ENCODE data around the gene NR4A1. TPM values are rescaled to one million over a fixed set of nuclear protein-coding genes. Genes with fewer than 3 reads are reported as not detected.

The NR4A1 gene
- total RNA-seq, 1 experiment from 2014 or later = 5.6 TPM

DNA sequence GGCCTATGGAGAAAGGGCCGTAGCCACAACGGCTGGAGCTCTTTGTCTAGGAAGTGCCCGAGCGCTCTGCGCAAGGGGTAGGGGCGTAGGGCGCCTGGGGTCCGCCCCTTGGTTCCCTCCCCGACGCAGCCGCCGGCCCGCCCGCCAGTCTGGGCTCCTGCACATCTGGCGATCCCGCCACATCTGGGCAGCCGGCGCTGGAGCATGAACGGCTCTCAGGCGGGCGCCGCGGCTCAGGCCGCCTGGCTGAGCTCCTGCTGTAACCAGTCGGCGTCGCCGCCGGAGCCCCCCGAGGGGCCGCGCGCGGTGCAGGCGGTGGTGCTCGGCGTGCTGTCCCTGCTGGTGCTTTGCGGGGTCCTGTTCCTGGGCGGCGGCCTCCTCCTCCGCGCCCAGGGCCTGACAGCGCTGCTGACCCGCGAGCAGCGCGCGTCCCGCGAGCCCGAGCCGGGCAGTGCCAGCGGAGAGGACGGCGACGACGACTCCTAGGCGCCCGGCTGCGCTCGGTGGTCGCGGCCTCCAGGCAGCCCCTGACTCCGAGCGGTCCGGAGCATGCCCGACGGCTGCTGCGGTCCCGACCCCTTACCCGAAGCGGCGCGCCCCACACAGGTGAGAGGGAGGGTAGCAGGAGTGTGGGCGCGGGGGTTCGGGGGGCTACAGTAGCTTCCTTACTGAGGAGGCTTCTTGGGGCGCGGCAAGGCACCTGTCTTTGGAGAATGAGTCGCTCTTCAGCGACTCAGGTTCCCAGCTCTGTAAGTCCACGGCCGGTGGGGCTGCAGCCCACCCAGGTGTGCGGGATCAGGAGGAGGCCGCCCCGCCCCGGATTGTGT, 28.5 kb downstream of the NR4A1 start, which contains the start of gene SMIM41:
Gene SMIM41, plus strand, starts transcription at position 129 of the 827 bp plus-strand sequence. Its CDS starts 76 bp downstream, at position 205.
- DNase-seq (ENCODE audit: low read depth) = no peak

DNA sequence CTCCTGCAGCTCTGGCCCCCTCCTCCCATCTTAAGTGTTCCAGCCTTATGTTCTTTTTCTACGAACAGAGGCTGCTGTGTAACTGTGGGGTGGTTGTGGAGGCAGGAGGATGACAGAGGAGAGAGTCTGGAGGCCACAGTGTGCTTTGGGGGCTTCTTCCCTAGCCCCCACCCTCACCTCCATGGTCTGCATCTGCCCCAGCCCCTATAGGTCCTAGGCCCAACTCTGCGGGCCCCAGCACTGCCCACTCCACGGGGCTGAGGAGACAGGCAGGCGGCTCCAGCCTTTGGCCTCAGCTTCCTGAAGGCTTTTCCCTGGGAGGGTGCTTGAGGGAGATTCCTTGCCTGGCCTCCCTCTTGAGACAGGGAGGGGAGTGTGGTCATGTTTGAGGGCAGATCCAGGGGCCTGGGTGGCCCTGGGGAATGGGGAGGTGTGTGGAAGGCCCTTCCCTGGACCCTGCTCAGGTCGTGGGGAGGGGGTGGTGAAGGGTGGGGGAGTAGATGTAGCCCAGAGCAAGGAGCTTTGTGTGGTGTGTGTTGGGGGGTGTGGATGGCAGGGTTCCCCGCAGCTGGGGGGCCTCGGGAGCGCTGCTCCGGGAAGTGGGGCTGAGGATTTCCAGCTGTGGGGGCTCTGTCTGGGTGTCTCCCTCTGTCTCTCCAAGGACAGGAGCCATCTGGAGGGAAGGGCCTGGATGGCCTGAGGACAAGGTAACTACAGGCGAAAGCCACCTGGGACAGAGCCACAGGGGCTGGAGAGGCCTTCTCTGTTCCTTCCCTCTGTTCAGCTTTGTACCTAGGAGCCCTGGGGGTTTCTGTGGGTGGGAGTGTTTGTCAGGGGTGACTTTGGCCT, 29.4 kb downstream of the NR4A1 start:
- no peak for DNase-seq (ENCODE audit: low read depth)

DNA sequence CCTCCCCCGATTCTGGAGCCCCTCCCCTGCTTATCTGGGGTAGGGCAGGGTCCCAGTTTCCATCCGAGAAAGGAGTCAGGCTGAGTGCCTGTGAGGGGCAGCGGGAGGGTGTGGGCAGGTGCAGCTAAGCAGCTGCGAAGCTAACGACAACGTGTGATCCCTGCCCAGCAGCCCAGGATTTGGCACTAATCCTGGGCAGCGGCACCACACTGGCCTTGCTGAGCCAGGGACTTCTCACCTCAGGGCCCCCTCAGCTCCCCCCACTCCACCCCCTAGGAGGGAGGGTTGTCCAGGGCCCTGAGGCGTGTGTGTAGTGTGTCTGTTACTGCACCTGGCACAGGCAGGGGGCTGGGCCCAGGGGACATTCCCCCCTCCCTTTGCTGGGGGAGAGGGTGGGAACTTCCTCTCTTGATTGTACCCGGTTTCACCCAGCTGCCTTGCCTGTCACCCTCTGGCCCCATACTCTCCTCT, 30.1 kb downstream of the NR4A1 start:
- no peak for DNase-seq (ENCODE audit: low read depth)

DNA sequence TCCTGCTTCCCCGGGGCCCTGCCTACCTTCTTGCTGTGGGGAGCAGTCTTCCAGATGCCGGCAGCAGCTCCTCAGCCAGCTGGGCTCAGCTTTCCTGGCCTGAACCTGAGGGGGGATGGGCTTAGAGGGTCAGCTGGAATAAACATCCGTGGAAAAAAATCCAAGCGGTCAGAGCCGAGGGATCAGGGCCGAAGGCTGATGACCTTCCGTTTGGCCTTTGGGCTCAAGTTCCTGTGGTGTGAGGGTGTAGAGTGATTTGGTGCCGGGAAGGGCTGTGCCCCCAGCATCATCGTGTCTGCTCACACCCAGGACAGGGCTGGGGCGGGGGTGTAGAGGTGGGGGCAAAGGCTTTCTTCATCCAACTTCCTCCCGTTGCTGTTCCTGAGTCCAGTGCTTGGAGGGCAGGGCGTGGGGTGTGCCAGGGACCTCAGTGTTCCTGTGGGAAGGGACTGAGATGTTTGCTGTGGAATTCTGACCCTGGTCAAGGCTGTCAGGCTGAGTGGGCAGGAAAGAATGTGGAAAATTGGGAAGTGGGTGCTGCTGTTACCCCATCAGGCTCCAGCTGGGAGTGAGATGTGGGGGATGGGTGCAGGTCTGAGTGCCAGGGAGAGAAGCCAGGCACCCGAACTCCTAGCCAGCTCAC, 30.9 kb downstream of the NR4A1 start:
- DNase-seq (ENCODE audit: low read depth) = no peak

DNA sequence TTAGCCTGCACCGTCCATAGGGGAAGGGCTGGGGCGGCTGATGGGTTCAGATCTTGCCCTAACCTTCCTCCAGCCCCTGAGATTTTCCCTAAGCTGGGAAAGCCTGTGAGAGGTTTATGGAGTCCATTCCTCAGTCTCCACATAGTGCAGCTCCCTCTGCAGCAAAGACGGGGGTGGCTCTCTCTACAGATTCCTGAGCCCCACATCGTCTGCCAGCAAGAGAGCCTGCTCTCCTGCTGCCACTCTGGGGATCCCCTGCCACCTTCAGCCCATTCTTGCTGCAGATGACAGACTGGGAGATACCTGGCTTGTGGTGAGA, 31.4 kb downstream of the NR4A1 start:
- DNase-seq (ENCODE audit: low read depth) = no peak

DNA sequence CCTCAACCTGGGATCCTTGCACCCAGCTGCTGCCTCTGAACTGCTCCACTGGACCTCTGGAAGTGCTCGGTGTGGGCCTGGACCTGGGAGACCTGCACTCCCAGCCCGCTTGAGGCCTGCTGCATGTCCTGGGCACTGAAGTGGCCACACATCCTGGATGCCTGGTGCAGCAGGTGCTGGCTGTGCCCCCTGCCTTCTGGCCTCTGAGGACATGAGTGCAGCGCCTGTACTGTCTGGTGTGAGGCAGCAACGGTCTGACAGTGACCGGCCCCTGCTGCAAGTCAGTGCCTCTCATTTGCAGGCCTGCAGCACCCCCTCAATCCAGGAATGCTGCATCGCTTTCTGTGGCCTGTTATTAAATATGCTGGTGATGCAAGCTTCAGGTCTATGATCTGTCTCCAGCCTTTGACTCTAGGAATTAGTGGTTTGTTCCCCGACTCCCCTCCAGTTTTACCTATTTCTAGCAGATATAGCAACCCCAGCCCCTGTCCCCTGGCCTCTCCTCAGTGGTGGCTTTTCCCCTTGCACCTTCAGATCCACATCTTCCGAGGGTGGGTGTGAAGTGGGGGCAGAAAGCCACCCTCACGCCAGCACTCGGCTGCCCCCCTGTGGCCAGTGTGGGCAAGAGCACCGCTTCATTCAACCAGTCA, 31.9 kb downstream of the NR4A1 start:
- DNase-seq (ENCODE audit: low read depth) = no peak

DNA sequence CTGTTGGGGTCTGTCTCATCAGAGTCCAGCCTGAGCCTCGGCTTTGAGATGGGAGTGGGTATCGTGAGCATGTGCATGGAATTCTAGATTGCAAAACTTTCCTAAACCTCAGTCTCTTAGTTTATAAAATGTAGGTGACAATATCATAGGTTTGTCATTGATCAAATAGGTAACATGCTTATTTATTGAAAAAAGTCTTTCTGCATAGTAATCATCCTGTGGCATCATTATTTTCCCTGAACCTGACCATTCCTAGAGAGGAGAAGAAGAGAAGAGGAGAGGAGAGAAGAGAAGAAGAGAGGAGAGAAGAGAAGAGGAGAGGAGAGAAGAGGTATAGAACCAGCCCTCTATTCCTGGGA, 32.4 kb downstream of the NR4A1 start:
- DNase-seq (ENCODE audit: low read depth) = no peak

DNA sequence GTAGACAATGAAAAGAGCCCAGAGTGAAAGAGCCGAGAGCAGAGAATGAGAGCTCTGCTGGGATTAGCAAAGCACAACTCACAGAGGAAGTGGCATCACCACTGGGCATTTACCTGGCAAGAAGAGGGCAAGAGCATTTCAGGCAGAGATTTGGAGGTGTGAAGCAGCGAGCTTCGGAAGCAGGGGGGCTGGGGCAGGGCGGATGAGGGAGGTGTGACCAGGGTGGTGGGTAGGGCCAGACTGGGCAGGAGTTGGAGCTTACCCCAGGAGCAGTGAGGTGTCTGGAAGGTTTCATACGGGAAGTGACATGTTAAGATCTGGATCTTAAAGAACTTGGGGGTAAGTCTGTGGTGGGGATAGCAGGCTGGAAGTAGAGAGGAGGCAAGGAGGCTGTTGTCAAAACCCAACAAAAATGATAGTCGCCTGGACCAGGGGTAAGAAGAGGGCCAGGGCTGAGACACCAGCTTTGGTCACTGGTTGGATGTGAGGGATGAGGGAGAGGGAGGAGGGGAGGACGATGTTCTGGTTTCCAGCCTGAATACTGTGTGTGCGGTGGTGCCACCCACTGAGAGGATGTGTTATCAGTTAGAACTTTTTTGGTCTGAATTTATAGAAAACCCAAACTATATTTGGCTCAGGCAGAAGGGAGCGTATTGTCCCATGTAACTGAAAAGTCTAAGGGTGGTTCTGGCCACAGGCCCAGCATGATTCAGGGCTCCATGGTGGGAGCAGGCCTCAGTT, 33.4 kb downstream of the NR4A1 start:
- no peak for DNase-seq (ENCODE audit: low read depth)

DNA sequence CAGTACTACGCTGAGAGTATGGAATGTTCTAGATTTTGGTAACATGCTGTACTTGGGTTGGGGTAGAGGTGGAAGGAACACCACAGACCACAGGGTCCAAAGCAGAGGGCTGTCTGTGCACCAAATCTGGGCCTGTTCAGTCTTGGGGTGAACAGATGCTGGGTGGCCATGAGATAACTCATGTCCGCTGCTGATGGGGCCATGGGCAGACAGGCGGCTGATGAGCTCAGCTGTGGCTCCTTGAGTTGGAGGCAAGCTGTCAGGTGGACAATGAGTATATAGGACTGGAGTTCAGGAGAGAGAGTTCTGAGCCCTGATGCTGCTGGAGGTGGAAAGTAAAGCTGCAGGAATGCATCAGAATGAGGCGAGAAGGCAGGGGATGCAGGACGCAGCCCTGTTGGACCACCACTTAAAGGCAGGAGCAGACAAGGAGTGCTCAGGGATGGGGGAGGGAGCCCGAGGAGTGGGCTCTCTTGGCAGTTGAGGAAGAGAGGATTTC, 34.5 kb downstream of the NR4A1 start:
- no peak for DNase-seq (ENCODE audit: low read depth)

DNA sequence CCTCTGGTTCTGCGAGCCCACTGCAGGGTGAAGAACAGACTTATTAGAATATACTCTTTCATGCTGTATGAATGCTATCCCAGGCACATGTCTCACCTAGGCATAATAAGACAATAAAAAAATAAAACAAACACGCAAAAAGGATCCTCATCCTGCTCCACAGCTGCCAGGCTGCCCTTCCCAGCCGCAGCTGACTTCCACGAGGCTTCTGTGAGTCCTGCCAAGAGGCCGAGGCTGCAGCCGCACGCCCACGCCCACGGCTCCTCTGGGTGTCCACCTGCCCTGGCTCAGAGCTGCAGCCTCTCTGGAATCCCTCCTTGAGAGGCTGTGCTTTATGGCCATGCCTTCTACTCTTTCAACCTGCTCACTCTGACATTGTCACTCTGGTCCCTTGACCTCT, 35.1 kb downstream of the NR4A1 start:
- no peak for DNase-seq (ENCODE audit: low read depth)

DNA sequence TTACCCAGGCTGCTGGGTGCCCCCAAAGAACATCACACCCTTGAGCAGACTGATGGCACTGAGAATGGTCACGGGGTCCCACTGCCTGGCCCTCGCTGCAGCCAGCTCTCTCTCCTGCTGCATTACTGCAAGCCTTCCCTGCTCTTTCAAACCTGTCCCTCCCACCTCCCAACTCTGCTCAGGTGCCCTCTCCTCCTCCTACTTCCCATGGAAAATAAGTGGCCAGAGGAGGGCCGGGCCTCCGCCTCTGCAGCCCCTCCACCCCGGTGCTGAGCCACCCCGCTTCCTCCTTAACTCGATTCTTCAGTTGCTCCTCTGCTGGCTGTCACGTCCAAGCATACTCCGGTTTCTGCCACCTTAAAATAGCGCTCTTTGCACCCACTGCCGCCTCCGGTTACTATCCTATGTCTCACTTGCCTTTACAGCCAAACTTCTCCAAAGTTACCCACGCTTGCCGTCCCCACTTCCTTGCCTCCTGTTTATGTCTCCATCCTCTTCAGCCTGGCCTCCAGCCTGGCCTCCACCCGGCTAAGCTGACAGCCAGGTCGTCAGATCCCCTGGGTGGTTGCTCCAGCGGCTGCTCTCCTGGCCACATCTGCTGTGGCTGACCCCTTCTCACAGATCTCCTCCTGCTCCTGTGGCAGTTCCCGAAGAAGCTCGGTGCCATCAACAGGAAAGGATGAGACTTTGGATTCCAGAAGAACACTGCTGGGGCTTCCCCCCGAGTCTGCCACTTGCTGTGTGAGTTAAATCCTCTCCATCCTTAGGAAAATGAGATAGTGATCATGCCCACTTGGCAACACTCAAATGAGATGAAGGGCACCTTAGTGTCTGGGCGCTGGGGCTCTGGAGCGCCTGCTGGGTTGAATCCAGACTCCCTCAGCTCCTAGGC, 35.9 kb downstream of the NR4A1 start:
- DNase-seq (ENCODE audit: low read depth) = no peak

DNA sequence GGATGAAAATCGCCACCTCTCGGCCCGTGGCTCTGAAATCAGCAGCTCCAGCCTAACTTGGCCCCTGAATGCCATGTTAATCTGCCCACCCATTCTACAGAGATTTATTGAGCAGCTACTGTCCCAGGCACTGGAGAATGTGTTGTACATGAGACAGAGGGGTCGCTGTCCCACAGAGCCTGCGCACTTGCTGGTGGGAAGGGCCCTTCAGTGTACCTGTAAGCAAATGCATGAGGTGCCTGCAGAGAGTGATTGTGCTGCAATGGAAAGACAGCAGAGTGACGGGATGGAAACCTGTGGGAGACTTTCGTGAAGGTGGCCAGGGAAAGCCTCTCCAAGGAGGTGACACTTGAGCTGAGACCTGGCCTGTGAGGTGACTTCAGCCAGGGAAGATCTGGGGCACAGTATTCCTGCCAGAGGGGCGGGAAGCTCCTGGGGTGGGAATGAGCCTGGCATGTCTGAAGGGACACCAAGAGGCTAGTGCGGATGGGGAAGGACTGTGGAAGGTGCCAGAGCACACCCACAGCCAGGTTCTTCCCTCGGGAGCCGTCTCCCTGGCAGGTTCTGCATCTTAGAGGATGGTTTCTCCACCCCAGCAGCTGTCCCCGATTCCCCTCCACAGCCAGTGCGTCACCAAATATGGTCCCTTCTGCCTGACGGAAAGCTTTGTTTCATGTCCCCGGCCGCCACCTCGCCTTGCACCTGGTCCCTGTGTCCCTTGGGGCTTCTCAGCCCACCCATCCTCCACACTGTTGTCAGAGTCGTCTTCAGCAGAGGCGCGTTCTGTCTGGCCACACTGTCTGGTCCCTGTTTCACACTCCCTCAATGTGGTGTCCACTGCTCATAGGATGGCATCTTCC, 36.9 kb downstream of the NR4A1 start:
- no peak for DNase-seq (ENCODE audit: low read depth)

DNA sequence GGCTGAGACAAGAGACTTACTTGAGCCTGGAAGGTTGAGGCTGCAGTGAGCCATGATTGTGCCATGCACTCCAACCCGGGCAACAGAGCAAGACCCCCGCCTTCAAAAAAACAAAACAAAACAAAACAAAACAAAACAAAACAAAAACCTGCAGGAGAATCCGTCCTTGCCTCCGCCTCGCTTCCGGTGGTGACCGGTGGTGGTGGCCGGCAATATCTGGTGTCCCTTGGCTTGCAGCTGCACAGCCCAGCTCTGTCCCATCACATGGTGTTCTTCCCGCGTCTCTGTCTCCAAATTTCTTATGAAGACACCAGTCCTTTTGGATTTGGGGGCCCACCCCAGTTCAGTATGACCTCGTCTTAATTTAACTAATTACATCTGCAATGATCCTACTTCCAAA, 38.2 kb downstream of the NR4A1 start:
- DNase-seq (ENCODE audit: low read depth) = no peak

DNA sequence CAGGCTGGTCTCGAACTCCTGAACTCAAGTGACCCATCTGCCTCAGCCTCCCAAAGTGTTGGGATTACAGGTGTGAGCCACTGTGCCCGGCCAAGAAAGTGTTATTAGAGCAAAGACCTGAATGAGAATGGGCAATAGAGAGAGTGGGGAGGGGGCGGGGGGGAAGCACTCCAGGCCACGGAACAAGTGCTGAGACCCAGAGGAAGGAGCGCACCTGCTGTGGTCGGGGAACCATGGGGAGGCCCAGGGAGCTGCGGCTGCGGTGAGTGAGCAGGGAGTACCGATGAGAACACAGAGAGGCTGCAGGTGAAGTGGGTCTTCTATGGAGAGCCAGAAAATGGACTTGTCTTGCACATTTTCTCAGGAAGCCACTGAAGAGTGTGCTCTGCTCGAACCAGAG, 39.0 kb downstream of the NR4A1 start:
- no peak for DNase-seq (ENCODE audit: low read depth)

DNA sequence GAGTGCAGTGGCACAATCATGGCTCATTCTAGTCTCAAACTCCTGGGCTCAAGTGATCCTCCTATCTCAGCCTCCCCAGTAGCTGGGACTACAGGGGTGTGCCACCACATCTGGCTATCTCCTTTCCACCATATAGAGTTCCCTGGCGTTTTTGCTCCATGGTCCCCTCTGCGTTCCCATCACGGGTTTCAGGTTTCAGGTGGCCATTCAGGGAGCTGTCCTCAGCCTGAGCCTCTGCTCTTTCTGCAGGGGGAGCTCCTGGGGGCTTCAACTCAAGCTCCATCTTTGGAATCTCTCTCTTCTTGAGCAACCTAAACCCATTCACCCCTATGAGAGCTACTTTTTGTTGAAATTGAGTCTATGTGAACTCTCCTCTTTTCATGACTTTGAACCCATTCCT, 39.8 kb downstream of the NR4A1 start:
- no peak for DNase-seq (ENCODE audit: low read depth)

DNA sequence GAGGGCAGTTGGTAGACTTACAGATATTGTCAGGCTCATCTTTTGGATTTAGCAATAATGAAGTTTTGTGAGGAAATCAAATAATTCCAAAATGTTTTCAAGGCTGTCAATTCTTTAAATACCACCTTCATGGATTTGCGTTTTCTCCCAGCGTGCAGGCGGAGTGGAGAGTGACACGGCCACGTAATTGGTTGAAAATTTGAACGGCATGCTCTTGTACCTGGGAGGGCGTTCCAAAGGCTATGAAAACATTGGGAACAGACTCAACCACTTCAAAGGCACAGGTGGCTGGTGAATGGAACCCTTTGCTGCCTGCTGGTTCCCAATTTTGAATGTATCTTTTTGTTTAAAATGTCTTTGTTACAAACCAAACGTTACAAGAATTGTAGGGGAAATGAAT, 40.6 kb downstream of the NR4A1 start:
- no peak for DNase-seq (ENCODE audit: low read depth)

DNA sequence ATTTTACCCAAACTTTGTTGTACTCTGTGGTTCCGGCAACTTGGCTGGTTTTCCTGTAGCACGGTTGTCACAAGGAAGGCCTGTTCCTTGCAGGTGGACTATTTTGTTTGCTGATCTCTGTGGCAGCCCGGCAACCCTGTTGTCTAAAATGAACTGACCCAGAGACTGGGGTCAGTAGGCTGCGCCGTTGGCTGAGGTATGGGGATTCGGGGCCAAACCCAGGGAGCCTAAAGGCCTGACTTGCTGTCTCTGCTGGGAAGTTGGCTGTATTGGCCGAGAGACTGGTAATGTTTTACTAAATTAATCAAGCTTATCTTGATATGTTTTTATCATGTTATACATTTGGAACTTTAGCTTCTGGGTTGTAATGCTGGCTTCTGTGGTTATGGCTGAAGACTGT, 42.1 kb downstream of the NR4A1 start:
- no peak for DNase-seq (ENCODE audit: low read depth)

DNA sequence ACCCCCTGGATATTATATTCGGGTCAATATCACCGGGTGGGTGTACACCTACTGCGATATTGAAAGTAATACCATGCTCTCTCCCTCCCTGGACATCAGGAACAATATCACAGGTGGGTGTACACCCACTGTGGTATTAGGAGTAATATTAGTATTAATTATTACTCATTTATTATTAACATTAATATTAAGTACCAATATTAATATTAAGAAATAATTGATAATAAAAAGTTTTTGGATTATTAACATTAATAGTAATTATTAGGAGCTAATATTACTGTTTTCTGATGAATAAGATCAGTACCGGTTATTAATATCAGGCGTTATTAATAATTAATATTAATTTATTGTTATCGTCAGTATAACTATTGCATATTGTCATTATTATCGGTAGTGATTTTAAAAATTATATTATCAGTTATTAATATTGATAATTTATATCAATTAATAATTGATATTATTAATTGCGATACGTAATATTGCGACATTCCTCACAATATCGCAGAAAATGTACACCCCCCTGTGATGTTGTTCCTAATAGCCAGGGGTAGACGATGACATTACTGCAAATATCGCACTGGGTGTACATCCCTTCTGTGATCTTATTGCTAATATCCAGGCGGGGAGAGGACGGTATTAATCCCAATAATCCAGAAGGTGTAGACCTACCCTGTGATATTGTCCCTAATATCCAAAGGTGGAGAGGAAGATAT, 45.2 kb downstream of the NR4A1 start:
- no peak for DNase-seq (ENCODE audit: low read depth)

Data from RPMI7951 (cell line).